ENCODE measurements around the gene GDF10.
A peak's percentile ranks its signal among the peaks of the same experiment; 100 is the strongest.

Gene GDF10

DNA sequence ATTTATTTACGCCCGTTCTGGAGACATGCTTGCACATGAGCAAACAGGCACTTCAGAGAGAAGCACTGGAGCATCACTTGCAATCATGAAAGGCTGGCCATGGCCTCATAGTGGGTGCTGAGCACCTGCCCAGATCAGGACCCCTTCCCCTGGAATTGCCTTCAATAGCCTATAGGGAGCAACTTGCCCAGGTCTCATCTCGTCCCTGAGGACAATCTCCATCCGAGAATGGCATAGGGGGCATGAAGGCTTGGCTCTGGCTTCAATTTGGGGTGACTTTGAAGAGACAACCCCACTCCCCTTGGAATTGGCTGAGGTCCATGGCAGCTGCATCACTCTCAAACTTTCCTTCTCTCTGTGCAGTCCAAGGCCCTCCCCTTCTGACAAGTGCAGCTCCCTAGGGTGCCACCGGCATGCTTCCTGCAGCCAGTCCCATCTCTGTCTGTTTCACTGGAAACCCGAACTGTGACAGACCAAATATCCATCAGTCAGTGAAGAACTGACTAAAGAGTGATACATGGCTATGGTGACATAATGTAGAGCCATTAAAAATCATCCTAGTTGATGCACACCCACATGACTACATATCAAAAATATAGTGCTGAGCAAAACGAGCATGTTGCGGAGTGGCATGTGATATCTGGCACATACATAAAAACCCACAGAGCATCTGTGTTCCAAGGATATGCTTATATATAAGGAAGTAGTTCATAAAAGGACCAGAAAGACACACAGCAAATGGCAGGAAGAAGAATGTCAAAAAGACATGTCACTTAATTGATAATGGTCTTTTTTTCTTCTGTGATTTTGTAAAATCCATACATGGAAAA is 34.7 kb downstream of the GDF10 start:
- no peak for DNase-seq (ENCODE audit: low spot score)

DNA sequence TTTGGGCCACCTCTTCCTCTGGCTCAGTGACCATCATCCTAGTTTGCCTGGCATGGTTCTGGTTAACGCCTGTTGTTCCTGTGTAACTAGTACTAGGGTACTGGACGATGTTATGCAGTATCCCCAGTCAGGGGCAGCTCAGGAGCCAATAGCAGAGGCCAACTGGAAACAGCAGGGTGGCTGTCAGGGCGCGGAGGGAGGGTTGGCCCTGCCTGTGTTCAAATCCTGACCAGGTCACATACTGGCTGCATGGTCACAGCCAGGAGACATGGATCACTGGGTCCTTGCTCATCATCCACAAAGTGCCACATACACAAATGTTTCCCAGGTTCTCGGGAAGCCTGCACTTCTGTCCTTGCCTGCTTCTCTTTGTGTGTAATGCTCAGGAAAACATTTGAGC is 35.9 kb downstream of the GDF10 start:
- no peak for DNase-seq (ENCODE audit: low spot score)

DNA sequence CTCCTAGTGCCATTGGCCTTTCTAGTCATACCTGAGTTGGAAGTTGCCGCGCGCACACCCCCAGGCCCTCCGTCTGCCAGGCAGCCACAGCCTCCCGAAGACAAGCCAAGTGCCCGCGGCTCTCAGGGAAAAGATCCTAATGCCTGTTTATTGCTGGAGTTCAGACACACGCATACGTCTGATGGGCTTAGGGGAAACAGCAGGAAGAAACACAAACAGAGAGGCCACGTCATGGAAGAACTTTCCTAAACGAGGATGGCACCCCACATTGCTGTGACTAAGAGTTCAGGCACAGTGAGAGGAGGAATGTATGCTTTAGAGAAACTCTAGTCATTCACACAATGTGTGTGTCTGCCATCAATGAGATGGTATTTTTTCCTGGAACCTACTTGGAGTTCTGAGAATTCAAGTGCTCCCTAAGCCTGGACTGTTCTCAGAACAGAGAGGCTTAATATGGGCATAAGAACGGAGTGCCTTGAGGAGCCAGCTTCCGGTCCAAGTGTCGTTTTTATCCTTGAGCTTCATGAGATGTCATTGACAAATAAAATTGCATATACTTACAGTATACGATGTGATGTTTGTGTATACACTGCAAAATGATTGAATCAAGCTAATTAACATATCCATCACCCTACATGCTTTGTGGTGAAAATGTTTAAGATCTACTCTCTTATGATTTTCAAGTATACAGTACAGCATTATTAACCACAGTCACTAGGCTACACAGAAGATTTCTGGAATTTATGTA is 36.6 kb downstream of the GDF10 start:
- no peak for DNase-seq (ENCODE audit: low spot score)

DNA sequence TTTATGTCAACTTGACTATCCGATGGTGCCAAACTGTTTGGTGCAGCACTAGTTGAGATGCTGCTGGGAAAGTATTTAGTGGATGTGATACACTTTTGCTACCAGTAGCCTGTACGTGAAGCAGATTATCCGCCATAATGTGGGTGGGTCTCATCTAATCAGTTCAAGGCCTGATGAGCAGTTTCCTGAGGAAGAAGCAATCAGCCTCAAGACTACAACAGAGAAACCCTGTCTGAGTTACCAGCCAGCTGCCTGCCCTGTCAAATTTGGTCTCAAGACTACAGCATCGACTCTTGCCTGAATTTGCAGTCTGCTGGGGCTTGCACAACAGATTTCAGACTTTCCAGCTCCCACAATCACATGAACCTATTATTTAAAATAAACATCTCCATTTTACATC is 37.3 kb downstream of the GDF10 start:
- DNase-seq (ENCODE audit: low spot score): no peak

DNA sequence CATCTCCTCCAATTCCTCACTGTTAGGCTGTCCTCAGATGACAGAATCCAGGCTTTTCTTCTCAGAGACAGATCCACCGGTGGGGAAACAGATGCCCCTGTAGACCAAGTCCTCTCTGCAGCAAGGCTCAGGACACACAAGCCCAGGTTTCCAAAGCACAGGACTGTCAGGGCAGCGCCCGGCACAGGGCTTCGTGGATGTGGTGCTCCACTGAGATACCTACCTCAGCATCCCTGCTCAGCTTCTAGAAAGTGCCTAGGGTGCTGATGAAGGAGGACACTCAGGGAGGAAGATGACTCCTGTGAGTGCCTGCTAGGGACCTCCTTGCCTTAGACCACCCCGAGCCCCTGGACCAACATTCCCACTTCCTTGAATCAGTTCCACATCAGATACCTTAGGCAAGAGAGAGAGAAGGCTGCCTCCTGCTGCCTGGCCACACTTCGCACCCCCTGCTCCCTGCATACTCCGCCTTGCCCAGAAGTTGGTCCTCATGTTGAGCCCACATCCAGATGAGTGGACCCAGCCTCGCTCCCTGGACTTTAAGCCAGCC is 39.3 kb downstream of the GDF10 start:
- DNase-seq (ENCODE audit: low spot score): no peak

DNA sequence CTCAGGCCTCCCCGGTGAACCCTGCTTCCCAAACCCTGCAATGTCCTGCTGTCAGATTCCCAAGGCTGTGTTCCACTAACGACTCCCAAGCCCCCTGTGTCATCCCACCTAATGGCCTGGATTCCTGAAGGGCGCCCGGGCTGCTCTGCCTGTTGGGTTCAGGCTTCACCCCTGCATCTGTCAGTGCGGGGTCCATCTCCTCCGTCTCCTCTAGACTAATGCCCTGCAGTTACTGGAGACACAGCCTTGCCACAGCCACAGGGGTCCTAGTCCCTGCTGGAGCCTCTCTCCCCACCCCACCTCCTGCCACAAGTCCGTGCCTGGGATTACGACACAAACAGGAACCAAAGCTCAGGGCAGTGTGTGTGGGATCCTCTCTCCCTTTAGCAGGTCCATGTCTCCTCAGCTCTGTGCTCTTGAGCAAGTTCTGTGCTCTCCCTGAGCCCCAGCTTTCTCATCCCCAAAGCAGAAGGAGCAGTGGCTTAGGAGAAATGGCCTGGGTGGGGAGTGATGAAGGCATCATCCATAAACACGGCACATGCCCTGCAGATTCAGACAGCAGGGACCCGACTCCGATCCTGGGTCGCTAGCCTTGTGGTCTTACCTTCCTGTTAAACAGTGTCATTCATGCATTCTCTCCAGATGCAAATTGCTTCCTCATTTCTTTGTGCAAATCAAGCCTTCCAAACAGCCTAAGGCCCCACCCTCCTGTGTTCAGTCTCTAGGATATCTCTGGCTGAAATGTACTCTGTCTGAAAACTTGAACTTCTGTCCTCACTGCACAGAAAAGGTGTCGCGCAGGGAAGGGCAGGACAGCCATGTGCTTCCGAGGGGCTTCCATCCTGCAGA is 40.0 kb downstream of the GDF10 start:
- no peak for DNase-seq (ENCODE audit: low spot score)

DNA sequence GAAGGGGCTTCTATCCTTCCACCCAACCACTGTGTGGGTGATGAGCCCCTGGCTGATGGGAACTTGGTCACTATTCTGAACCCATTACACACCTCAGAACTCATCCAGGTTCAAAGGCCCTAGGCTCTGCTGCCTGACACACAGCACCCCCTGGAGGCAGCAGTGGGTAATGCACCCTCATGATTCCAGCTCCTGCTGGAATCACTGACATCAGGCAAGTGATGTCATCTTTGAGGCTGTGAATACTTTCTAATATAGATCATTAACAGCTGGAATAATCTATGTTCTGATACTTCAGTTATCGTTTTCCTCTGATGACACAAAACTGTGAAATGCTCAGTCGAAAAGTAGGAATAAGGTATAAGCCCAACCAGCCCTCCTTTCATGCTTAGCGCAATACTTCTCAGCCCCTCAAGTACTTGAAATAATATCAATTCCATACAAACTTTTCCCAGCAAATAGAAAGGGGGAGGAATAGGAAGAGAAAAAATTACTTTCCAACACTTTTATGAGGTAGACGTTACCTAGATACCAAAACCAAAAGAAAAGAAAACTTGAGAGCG is 40.7 kb downstream of the GDF10 start:
- DNase-seq (ENCODE audit: low spot score): peak; percentile 26

DNA sequence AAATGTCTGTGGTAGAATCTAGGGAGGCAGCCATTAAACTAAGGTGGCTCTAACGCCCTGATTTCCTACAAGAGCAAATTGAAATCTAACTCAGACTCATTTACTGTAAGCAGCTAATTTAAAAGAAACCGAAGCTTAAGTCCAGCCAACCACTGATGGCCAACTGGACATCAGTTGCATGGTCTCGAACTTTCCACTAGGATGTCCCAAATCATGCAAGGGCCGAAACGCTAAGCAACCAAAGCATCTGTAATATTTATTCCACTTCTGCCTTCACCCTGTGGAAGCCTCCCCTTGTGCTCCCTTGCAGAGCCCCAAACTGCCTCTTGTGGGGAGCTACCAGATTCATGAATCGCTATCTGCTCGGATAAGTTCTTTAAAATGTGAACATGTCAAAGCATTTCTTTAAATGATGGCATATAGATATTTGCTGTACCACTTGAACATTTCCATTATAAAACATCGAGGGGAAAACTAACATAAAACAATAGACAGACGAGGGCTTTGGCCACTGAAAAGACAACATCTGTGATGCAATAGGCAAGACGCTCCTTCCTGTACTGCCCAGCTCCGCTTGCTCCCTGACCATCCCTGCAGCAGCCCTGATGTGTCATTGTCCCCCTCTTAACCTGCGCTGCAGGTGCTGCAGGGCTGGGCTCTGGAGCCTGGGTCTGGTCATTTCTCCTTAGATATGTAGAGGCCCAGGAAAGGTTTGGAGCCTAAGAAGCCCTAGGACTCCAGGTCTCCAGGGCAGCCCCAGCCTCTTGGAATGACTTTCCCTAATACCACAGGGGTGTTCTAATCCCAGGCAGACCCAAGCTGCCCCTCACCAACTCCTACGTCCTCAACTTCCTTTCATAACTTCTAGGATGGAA is 45.2 kb downstream of the GDF10 start:
- DNase-seq (ENCODE audit: low spot score): no peak

DNA sequence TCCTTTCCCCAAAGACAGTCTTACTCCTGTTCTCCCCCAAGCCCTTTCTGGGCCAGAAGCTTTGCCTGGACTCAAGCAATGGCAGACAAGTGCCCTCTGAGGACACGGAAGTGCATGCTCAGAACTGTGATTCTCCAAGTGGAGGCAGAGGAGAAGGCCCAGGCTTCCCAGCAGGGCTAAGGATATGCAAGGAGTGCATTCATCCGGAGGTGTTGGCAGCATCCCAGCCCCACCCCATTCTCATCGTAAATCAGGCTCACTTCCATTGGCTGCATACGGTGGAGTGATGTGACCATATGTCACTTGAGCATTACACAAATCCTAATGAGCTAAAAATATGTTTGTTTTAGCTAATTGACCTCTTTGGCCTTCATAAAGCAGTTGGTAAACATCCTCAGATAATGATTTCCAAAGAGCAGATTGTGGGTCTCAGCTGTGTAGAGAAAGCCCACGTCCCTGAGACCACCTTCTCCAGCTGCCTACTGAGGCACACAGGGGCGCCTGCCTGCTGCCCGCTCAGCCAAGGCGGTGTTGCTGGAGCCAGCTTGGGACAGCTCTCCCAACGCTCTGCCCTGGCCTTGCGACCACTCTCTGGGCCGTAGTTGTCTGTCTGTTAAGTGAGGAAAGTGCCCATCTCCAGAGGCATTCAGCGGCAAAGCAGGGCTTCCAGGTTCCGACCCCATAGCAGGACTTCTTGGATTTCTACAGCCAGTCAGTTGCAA is 46.7 kb downstream of the GDF10 start:
- no peak for DNase-seq (ENCODE audit: low spot score)

DNA sequence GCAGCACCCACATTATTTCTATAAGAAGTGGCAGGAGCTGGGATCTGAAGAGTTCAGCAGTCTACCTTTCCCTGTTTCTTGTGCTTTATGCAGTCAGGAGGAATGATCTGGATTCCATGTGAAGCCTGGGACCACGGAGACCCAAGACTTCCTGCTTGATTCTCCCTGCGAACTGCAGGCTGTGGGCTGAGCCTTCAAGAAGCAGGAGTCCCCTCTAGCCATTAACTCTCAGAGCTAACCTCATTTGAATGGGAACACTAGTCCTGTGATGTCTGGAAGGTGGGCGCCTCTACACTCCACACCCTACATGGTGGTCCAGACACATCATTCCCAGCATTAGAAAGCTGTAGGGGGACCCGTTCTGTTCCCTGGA is 47.3 kb downstream of the GDF10 start:
- DNase-seq (ENCODE audit: low spot score): no peak

DNA sequence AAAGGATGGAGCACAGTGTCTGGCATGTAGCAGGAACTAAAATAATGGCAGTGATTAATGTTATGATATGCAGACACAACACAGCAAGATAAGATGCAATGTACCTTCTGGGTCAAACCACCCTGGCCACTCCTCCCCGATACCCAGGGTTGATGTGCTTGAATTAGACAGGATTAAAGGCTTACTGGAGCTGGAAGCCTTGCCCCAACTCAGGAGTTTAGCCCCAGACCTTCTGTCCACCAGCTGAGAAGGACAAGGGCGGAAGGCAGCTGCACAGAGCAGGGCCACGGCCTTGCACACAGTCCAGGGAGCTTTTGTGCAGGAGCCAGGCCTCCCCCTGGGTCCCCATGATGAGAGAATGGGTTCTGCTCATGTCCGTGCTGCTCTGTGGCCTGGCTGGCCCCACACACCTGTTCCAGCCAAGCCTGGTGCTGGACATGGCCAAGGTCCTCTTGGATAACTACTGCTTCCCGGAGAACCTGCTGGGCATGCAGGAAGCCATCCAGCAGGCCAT is 48.2 kb downstream of the GDF10 start, which contains the start of gene RBP3:
TSS of gene RBP3 (plus strand) at position 226 of the 514 bp plus-strand sequence. CDS start at position 348, 122 bp downstream.
- DNase-seq (ENCODE audit: low spot score): no peak

DNA sequence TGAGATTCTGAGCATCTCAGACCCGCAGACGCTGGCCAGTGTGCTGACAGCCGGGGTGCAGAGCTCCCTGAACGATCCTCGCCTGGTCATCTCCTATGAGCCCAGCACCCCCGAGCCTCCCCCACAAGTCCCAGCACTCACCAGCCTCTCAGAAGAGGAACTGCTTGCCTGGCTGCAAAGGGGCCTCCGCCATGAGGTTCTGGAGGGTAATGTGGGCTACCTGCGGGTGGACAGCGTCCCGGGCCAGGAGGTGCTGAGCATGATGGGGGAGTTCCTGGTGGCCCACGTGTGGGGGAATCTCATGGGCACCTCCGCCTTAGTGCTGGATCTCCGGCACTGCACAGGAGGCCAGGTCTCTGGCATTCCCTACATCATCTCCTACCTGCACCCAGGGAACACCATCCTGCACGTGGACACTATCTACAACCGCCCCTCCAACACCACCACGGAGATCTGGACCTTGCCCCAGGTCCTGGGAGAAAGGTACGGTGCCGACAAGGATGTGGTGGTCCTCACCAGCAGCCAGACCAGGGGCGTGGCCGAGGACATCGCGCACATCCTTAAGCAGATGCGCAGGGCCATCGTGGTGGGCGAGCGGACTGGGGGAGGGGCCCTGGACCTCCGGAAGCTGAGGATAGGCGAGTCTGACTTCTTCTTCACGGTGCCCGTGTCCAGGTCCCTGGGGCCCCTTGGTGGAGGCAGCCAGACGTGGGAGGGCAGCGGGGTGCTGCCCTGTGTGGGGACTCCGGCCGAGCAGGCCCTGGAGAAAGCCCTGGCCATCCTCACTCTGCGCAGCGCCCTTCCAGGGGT is 48.9 kb downstream of the GDF10 start:
- DNase-seq (ENCODE audit: low spot score): no peak

DNA sequence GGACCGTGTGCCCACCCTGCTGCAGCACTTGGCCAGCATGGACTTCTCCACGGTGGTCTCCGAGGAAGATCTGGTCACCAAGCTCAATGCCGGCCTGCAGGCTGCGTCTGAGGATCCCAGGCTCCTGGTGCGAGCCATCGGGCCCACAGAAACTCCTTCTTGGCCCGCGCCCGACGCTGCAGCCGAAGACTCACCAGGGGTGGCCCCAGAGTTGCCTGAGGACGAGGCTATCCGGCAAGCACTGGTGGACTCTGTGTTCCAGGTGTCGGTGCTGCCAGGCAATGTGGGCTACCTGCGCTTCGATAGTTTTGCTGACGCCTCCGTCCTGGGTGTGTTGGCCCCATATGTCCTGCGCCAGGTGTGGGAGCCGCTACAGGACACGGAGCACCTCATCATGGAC is 49.5 kb downstream of the GDF10 start:
- DNase-seq (ENCODE audit: low spot score): no peak

DNA sequence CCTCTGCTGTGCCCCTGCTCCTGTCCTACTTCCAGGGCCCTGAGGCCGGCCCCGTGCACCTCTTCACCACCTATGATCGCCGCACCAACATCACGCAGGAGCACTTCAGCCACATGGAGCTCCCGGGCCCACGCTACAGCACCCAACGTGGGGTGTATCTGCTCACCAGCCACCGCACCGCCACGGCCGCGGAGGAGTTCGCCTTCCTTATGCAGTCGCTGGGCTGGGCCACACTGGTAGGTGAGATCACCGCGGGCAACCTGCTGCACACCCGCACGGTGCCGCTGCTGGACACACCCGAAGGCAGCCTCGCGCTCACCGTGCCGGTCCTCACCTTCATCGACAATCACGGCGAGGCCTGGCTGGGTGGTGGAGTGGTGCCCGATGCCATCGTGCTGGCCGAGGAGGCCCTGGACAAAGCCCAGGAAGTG is 50.0 kb downstream of the GDF10 start:
- no peak for DNase-seq (ENCODE audit: low spot score)

DNA sequence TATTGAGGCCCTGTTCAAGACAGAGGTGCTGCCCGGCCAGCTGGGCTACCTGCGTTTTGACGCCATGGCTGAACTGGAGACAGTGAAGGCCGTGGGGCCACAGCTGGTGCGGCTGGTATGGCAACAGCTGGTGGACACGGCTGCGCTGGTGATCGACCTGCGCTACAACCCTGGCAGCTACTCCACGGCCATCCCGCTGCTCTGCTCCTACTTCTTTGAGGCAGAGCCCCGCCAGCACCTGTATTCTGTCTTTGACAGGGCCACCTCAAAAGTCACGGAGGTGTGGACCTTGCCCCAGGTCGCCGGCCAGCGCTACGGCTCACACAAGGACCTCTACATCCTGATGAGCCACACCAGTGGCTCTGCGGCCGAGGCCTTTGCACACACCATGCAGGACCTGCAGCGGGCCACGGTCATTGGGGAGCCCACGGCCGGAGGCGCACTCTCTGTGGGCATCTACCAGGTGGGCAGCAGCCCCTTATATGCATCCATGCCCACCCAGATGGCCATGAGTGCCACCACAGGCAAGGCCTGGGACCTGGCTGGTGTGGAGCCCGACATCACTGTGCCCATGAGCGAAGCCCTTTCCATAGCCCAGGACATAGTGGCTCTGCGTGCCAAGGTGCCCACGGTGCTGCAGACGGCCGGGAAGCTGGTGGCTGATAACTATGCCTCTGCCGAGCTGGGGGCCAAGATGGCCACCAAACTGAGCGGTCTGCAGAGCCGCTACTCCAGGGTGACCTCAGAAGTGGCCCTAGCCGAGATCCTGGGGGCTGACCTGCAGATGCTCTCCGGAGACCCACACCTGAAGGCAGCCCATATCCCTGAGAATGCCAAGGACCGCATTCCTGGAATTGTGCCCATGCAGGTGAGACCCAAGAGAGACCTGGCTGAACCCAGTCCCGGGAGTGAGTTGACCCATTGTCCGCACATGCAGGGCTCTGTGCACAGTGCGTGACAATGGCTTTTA is 51.0 kb downstream of the GDF10 start:
- no peak for DNase-seq (ENCODE audit: low spot score)

DNA sequence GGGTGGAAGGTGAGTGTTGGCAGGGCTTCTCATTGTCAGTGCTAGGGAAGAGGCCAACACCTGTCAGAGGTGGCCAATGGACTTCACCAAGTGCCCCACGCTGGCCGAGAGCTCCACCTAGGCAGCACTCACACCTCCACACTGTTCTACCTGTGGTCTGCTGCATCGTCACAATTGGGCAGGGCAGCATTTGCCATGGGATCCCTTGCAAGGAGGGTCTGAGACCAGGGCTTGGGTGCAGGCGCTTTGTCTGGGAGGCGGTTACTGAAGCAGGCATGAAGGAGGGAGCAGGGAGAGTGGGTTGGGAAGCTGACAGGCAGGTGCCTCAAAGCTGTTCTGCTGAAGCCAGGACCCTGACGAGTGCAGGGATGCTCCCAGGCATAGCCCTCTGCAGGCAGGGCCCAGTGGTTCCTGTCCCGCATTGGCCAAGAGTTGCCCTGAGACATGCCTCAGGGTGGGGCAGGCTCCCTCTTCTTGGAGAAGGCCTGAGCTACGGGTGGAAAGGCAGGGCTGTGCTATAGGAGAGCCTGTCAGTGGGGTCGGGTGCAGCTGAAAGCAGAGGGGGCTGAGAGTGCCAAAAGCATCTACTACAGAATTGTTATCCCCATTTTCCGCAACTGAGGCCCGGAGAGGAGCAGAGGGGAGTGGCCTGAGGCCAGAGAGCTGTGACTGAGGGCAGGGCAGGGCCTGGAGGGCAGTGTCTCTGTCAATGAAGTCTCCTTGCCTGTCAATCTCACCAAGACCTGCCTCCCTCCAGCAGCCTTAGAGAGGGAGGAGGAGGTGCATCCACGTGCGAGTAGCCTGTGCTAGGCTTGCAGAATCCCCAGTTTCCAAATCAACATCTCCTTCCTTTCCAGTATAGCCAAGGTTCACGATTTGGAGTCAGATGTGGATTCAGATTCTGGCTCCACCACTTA is 52.2 kb downstream of the GDF10 start:
- DNase-seq (ENCODE audit: low spot score): no peak

DNA sequence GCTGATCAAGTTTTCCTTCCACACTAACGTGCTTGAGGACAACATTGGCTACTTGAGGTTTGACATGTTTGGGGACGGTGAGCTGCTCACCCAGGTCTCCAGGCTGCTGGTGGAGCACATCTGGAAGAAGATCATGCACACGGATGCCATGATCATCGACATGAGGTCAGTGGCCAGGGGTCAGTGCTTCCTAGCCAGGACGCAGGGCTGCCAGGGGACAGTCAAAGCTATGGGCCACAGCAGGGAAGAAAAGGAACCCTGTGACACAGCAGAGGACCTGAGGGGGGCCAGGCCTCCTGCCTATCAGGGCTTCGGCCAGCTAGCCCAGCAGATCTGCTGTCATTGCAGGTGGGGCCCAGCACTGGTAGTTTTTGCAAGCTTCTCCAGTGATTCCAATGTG is 53.4 kb downstream of the GDF10 start:
- no peak for DNase-seq (ENCODE audit: low spot score)
